HG03575 (cell line): Measurements from ENCODE around the gene CLTB.

Experiments used
- ATAC-seq: cut with Tn5 transposase; IDR thresholded peaks from one replicate; pipeline ENCODE4 v1.9.1; 2021; ENCODE audit not compliant: unreplicated experiment, insufficient number of reproducible peaks, low FRiP score; ENCODE audit errors: extremely low read depth

CLTB gene

DNA sequence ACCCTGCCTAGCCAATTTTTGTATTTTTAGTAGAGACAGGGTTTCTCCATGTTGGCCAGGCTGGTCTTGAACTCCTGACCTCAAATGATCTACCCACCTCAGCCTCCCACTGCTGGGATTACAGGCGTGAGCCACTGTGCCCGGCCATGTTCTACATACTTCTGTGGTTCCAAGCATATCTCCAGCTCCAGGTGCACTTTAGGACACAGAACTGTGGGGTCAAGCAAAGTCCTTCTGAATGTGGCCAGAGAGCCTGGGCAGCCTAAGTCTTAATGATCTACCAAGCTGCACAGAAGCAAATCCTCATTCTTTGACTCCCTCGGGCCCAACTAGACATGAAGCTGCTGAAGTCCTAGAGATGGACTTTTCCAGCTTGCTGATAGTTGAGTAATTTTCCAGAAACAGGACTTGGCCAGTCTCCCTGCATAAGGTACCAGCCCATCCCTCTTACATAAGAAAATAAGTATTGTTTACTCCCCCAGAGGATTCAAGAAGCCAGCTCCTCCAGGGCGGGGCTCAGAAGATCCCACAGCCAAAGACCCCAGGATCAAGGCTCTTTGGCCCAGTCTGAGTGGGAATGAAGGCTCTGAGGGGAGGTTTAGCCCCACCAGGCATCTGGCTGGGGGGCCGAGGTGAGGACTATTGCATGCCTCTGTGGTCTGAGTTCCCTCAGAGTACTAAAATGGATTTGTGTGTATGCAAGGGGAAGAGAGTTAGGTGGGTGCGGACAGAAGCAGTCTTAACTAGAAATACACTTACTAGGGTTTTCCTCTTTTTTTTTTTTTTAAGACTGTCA, 8.7 kb downstream of the CLTB start:
- ATAC-seq, result no peak

DNA sequence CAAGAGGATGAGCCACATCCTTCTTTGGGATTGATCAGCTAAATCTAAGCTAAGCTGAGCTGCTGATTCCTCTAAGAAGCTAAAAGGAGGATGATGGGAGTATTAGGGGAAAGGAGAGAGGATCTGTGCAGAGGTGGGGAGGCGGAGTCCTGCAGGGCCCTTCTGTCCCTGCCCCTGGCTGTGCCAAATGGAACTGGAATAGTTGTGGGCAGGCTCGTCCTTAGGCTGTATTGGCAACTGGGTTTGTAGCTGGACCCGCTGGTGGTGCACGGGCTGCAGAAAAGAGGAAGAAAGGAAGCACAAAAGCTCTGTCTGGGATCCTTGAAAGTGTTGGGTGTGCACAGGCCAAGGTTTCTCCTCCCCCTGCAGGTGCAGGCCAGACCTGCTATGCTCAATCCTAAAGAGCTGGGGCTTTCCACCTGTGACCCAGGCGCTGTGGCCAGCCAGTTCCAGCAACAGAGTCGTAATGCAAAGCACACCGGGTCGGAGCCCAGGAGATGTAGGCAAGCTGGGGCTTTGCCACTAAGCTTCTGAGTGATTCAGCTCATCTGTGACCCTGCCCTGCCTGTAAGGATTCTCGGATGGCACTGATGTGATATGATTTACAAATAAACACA, 9.8 kb downstream of the CLTB start:
- ATAC-seq, result no peak

DNA sequence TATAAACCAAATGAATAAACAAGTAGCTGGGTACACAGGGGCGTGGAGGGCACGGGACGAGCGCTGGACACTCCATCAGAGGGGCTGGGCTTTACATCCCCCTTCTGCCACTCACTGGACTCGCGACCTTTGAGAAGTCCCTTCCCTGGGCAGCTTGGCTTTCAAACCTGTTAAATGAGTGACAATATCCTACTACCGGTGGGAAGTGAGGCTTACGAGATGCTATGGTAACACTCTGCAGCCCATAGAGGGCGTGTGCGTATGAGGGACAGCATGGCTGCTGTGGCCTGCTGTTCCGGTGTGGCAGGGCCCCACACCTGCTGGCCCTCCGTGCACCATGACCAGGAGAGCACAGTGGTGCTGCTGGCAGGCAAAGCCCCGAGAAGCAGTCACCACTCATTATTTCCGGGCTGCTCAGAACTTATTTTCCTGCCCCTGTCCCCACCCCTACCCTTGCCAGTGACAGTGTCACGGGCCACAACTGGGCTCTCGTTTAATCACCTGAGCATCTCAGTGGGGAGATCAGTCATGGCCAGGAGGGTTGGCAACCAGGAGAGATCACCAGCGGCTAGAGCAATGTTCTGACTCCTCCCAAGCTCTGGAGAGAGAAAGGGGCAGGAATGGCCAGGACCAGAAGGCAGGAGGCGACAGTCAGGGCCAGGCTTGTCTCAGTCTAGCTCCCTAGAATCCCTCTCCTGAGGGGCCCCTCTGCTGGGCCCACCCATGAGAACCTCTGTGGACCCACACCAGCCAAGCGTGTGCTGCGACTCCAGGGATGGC, 10.5 kb downstream of the CLTB start:
- ATAC-seq, result no peak

DNA sequence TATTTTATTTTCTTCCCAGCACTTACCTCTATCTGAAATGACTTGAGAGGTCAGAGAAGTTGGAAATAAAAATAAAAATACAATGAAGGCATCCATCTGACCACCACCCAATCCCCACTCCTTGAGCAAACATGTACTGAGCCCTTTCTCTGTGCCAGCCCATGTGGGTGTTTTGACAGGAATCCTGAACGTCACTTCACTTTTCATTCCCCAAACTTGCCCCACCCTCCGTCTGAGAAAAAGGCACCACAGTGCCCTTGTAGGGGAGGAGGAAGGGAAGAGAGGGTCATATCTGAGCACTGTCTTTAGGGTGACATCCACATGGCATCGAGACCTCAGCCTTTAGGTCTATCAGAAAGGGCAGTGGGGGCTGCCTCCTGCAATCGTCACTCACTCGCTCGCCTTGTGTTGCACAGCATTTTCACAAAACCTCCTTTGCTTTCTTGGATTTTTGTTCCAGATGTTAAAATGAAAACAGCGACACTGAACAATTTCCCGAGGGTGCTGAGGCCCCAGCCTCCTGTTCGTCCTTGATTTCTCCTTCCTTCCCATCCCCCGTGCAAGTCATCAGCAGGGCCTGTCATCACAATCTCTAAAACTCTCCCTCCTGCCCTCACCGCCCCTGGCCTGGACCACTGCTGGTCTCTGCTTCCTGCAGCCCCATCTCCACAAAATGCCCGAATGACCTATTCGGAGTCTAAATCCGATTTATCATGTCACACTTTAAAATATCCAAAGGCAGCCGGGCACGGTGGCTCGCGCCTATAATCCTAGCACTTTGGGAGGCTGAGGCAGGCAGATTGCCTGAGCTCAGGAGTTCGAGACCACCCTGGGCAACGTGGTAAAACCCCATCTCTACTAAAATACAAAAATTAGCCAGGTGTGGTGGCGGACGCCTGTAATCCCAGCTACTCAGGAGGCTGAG, 14.8 kb downstream of the CLTB start:
- no peak for ATAC-seq

- no peak for ATAC-seq
Measured at GRCh38 chr5:176400382-176401156, 15.8 kb downstream of the CLTB start.

GRCh38 chr5:176397736-176398420, 18.5 kb downstream of the CLTB start:
- ATAC-seq, result no peak

DNA sequence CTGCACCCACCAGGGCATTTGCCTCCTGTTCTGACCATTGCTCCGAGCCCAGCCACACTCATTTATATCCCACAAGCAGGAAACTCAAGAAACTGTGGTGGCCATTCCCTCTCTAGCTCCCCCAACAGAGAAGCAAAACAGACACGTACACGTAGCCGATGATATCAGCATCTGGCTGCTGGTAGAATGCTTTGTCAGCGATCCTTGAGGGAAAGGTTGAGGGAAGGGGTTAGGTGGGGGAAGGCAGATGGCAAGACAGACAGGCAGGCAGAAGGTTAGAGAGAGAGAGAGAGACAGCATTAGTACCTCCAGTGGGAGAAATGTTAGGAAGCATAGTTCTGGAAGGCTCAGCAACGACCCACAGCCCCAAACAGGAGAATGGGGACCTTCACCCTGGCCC, 20.0 kb downstream of the CLTB start:
- ATAC-seq, result no peak

GRCh38 chr5:176394881-176395675, 21.3 kb downstream of the CLTB start:
- ATAC-seq, result no peak

- no peak for ATAC-seq
Measured at GRCh38 chr5:176394096-176394495, 22.2 kb downstream of the CLTB start.

GRCh38 chr5:176392526-176392925, 23.8 kb downstream of the CLTB start:
- ATAC-seq, result no peak

GRCh38 chr5:176391999-176392398, 24.3 kb downstream of the CLTB start:
- ATAC-seq, result no peak

DNA sequence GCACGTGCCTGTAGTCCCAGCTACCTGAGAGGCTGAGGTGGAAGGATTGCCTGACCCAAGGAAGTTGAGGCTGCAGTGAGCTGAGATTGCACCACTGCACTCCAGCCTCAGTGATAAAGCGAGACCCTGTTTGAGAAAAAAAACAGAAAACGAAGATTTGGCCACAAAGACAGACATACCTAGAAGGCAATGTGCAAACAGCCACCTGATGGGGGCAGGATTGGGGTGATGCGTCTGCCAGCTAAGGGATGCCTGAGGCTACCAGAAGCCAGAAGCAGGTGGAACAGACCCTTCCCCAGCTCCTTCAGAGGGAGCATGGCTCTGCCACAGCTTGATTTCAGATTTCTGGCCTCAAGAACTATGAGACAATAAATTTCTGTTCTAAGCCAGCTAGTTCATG, 24.9 kb downstream of the CLTB start:
- no peak for ATAC-seq

DNA sequence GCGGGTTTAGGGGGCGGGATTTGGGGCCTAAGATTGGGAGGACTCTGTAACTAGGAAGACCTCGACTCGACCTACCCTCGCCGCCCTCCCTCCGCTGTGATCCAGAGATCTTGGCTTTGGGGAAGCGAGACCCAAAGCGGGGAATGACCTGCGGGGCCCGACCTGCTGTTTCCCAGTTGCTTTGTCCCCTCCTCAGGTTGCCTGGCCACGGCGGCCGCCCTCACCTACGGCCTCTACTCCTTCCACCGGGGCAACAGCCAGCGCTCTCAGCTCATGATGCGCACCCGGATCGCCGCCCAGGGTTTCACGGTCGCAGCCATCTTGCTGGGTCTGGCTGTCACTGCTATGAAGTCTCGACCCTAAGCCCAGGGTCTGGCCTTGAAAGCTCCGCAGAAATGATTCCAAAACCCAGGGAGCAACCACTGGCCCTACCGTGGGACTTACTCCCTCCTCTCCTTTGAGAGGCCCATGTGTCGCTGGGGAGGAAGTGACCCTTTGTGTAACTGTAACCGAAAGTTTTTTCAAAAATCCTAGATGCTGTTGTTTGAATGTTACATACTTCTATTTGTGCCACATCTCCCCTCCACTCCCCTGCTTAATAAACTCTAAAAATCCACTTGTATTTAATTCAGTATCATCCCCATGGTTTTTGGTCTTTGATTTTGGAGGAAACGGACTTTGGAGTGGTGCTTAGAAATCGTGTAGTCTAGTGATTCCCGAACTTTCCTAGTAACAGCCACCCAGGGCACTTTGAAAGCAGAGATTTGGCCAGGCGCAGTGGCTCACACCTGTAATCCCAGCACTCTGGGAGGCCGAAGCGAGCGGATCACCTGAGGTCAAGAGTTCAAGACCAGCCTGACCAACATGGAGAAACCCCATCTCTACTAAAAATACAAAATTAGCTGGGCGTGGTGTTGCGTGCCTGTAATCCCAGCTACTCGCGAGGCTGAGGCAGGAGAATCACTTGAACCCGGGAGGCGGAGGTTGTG, 26.9 kb downstream of the CLTB start:
- peak; percentile 8 for ATAC-seq

GRCh38 chr5:176388444-176389134, 27.8 kb downstream of the CLTB start, which contains the start of the genes HIGD2A and NOP16:
TSS of gene HIGD2A (plus strand) at chr5:176388751. CDS start at chr5:176388820, 69 bp downstream.
TSS of gene NOP16 (minus strand) at chr5:176388598. CDS start at chr5:176388539, 59 bp downstream.
- peak; percentile 66 for ATAC-seq

- ATAC-seq, result no peak
Measured at GRCh38 chr5:176388003-176388443, 28.3 kb downstream of the CLTB start.
